Activated CD4-positive, alpha-beta T cell treated with anti-CD3 and anti-CD28 coated beads, Interleukin-2, amount 10 ng/mL, durations not matched to agents 7 days and 5 days (primary cell): ENCODE data around the gene SYTL5. TPM values are rescaled to one million over a fixed set of nuclear protein-coding genes. Genes with fewer than 3 reads are reported as not detected.

Experiments
- CTCF ChIA-PET: fragments of 350-600 bp; sonication (Branson Sonifier 250); formaldehyde crosslinking; loops from one replicate; lab custom pipeline; 2021; ENCODE audit warnings: antibody characterized with exemption; lab: Charles Lee
- POLR2A ChIA-PET: fragments of 350-600 bp; sonication (Branson Sonifier 250); formaldehyde crosslinking; loops from one replicate; lab custom pipeline; 2021; ENCODE audit warnings: antibody characterized with exemption; lab: Charles Lee
- DNase-seq: peaks from one replicate; pipeline ENCODE4 v3.0.0-alpha.2; 2020
- H3K27ac Mint-ChIP-seq: one replicate; pipeline ENCODE4 v1.8.0; 2021; ENCODE audit warnings: mild to moderate bottlenecking, moderate library complexity, mixed read lengths
- H3K27me3 Mint-ChIP-seq: one replicate; pipeline ENCODE4 v1.8.0; 2021; ENCODE audit warnings: mixed read lengths
- H3K36me3 Mint-ChIP-seq: one replicate; pipeline ENCODE4 v1.8.0; 2021; ENCODE audit warnings: low read depth, mixed read lengths
- H3K4me1 Mint-ChIP-seq: one replicate; pipeline ENCODE4 v1.8.0; 2021; ENCODE audit warnings: mixed read lengths
- H3K4me3 Mint-ChIP-seq: one replicate; pipeline ENCODE4 v1.8.0; 2021; ENCODE audit warnings: mild to moderate bottlenecking, moderate library complexity, mixed read lengths
- H3K9me3 Mint-ChIP-seq: one replicate; pipeline ENCODE4 v1.8.0; 2021; ENCODE audit warnings: mixed read lengths
- microRNA-seq: library from miRNA; unstranded; fragments of <30 nt; microRNA quantifications from one replicate; pipeline ENCODE4 v1.2.0, GENCODE V29; 2021; ENCODE audit warnings: borderline microRNAs expressed, borderline replicate concordance
- total RNA-seq, 2 experiments: library from RNA; stranded (reverse); gene quantifications; one replicate each; pipeline ENCODE4 v1.2.3, GENCODE V29; 2021

The SYTL5 gene
- total RNA-seq, 2 experiments from 2014 or later: not detected

GRCh38 chrX:38178396-38178795, 172.0 kb downstream of the SYTL5 start:
- Mint-ChIP-seq H3K27ac (no peak overlapping the region), H3K4me3 (no peak overlapping the region), H3K36me3 (no peaks in the 10 kb centered on the region), H3K27me3 (no peaks in the 10 kb centered on the region), H3K9me3 (no peaks in the 10 kb centered on the region), H3K4me1 (no peaks in the 10 kb centered on the region)
- DNase-seq: no peak
- CTCF ChIA-PET: no interaction called here
- POLR2A ChIA-PET: no interaction called here

Small RNA genes within 50 kb of the gene (microRNA-seq; reads per million reads assigned to microRNA genes)
- gene MIR548AJ2: not detected

Other genes starting within 250 kb of the SYTL5 start
- gene CYBB, start 226.5 kb upstream of the SYTL5 start, total RNA-seq: not detected
- 10 to 100 TPM; 12.7 to 13.1 TPM for gene DYNLT3, start 159.0 kb upstream of the SYTL5 start, total RNA-seq
- gene SRPX, start 214.3 kb downstream of the SYTL5 start, total RNA-seq: under 1 TPM; 0.20 to 0.21 TPM